CD8-positive, alpha-beta memory T cell (primary cell): Measurements from ENCODE around the gene NRDE2. TPM values are rescaled to one million over a fixed set of nuclear protein-coding genes. Genes with fewer than 3 reads are reported as not detected.

Source experiments
- CTCF ChIA-PET: fragments of 350-600 bp; sonication (Branson Sonifier 250); formaldehyde crosslinking; loops from one replicate; lab custom pipeline; 2021; ENCODE audit warnings: antibody characterized with exemption; lab: Charles Lee
- POLR2A ChIA-PET: fragments of 350-600 bp; sonication (Branson Sonifier 250); formaldehyde crosslinking; loops from one replicate; lab custom pipeline; 2021; ENCODE audit warnings: antibody characterized with exemption; lab: Charles Lee
- DNase-seq, 5 donors: peaks; one replicate each; pipeline versions ENCODE4 v3.0.0 to v3.0.0-alpha.2; 2020 to 2022; ENCODE audit warnings: mixed read lengths in 1 of 5
- H3K27ac ChIP-seq: one replicate; pipeline ENCODE4 v1.7.0; 2013; ENCODE audit warnings: low read depth, mild to moderate bottlenecking, low read length, moderate library complexity
- H3K27me3 ChIP-seq: 2 replicates; pipeline ENCODE4 v1.7.0; 2013; ENCODE audit warnings: low read length, mild to moderate bottlenecking; ENCODE audit not compliant: insufficient read depth, poor library complexity, severe bottlenecking
- H3K36me3 ChIP-seq: 2 replicates; pipeline ENCODE4 v1.7.0; 2013; ENCODE audit warnings: mild to moderate bottlenecking, low read length, moderate library complexity; ENCODE audit not compliant: insufficient read depth
- H3K4me1 ChIP-seq: 2 replicates; pipeline ENCODE4 v1.7.0; 2013; ENCODE audit warnings: mild to moderate bottlenecking, low read length, moderate library complexity; ENCODE audit not compliant: insufficient read depth
- H3K4me3 ChIP-seq: 2 replicates; pipeline ENCODE4 v1.7.0; 2013; ENCODE audit warnings: mild to moderate bottlenecking, low read length
- H3K9me3 ChIP-seq: 2 replicates; pipeline ENCODE4 v1.7.0; 2013; ENCODE audit warnings: mild to moderate bottlenecking, low read length
- H3K27ac Mint-ChIP-seq, 8 donors: one replicate each; pipeline ENCODE4 v1.8.0; 2020 to 2021; ENCODE audit warnings: mixed read lengths in 8 of 8, mild to moderate bottlenecking in 6 of 8, inconsistent platforms in 3 of 8, moderate library complexity in 3 of 8
- H3K27me3 Mint-ChIP-seq, 2 donors: one replicate each; pipeline ENCODE4 v1.8.0; 2020 to 2021; ENCODE audit warnings: mixed read lengths in 2 of 2, mild to moderate bottlenecking in 1 of 2, moderate library complexity in 1 of 2
- H3K36me3 Mint-ChIP-seq, 3 donors: one replicate each; pipeline ENCODE4 v1.8.0; 2020 to 2021; ENCODE audit warnings: mixed read lengths in 3 of 3, inconsistent platforms in 1 of 3, mild to moderate bottlenecking in 1 of 3
- H3K4me1 Mint-ChIP-seq, 3 donors: one replicate each; pipeline ENCODE4 v1.8.0; 2020 to 2021; ENCODE audit warnings: mixed read lengths in 3 of 3, inconsistent platforms in 1 of 3, mild to moderate bottlenecking in 1 of 3
- H3K4me3 Mint-ChIP-seq, 7 donors: one replicate each; pipeline ENCODE4 v1.8.0; 2020 to 2021; ENCODE audit warnings: mixed read lengths in 7 of 7, mild to moderate bottlenecking in 6 of 7, moderate library complexity in 4 of 7, inconsistent platforms in 2 of 7
- H3K9me3 Mint-ChIP-seq, 5 donors: one replicate each; pipeline ENCODE4 v1.8.0; 2020 to 2022; ENCODE audit warnings: mixed read lengths in 5 of 5, mild to moderate bottlenecking in 3 of 5, moderate library complexity in 2 of 5, inconsistent platforms in 1 of 5
- polyA plus RNA-seq: library from polyadenylated mRNA; unstranded; fragments of 300-500 nt; fragmentation: Illumina TruSeq; gene quantifications from one replicate; pipeline ENCODE4 v1.2.3, GENCODE V29; 2021
- total RNA-seq, 2 experiments: library from RNA; stranded (reverse); gene quantifications; one replicate each; pipeline ENCODE4 v1.2.3, GENCODE V29; 2021

The NRDE2 gene
- total and polyA plus RNA-seq, 3 experiments from 2014 or later, result 10.7 to 28.7 (median 25.8) TPM

DNA sequence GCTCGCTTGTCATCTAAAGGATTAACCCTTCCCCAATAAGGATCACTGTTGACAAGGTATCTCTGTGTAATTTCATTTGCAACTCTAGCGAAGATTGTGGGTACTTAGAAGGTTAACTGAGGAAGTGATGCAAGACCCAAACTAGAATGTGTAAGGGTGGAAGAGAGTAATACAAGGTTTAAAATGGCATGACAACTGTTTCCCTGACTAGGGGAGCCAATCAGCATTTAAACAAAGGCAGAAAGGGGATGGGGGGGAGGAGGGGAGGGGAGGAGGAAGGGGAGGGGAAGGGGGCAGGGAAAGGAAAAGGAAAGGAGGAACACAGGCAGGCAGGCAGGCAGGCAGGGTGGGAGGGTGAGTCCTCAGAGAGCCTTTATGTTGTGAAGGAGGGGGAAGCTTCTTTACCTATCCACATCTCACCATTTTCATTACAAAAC is 31.1 kb downstream of the NRDE2 start:
- H3K27ac ChIP-seq, result no peak overlapping the region
- Mint-ChIP-seq H3K4me3 (no peak overlapping the region), H3K36me3 (peaks cover 0 to 87% (median 31%) of the 10 kb centered on the region in 3 donors), H3K27me3 (no peaks in the 10 kb centered on the region), H3K4me1 (peaks cover 10 to 21% (median 17%) of the 10 kb centered on the region in 3 donors), H3K27ac (peak overlapping the region in 5 of 8 donors; percentile 6 to 88 (median 55)), H3K9me3 (no peaks in the 10 kb centered on the region)
- CTCF ChIA-PET, result interaction anchor here (2.1 kb wide), 1 partner anchor 458 kb away, joined by 6 read pairs; no protein-coding TSS in a partner anchor
- H3K9me3 ChIP-seq, result no peaks in the 10 kb centered on the region
- POLR2A ChIA-PET, result no interaction called here
- H3K27me3 ChIP-seq, result no peaks in the 10 kb centered on the region
- DNase-seq, result no peak
- H3K4me3 ChIP-seq, result no peak overlapping the region
- H3K4me1 ChIP-seq, result no peaks in the 10 kb centered on the region
- peaks cover 5% of the 10 kb centered on the region for H3K36me3 ChIP-seq

DNA sequence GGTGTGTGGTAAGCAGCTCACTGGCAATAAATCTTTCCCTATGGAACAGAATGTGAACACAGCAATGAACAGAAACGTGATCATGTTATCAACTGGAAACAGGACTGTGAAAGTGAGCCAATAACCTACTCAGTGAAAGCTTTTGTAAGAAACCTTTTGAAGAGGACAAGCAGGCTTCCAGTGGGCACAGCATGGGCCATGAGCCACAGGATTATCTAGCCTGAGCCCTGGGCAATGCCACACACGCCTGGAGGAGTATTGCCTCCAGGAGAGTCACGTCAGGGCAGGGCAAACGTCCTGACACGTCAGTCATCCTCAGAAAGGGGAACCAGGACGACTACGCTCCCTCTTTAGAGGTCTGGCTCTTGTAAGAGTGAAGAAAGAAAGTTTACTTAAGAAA is 32.3 kb downstream of the NRDE2 start:
- peaks cover 2 to 83% (median 34%) of the 10 kb centered on the region in 3 donors for H3K36me3 Mint-ChIP-seq
- DNase-seq, result no peak
- Histone ChIP-seq H3K9me3 (no peaks in the 10 kb centered on the region), H3K27ac (no peak overlapping the region), H3K27me3 (no peaks in the 10 kb centered on the region), H3K36me3 (peaks cover 6% of the 10 kb centered on the region), H3K4me3 (no peak overlapping the region), H3K4me1 (no peaks in the 10 kb centered on the region)
- CTCF ChIA-PET, result no interaction called here
- no peak overlapping the region for H3K4me3 Mint-ChIP-seq
- POLR2A ChIA-PET, result no interaction called here
- peaks cover 10 to 21% (median 17%) of the 10 kb centered on the region in 3 donors for H3K4me1 Mint-ChIP-seq
- H3K27me3 Mint-ChIP-seq, result no peaks in the 10 kb centered on the region
- H3K9me3 Mint-ChIP-seq, result no peaks in the 10 kb centered on the region
- no peak overlapping the region for H3K27ac Mint-ChIP-seq

DNA sequence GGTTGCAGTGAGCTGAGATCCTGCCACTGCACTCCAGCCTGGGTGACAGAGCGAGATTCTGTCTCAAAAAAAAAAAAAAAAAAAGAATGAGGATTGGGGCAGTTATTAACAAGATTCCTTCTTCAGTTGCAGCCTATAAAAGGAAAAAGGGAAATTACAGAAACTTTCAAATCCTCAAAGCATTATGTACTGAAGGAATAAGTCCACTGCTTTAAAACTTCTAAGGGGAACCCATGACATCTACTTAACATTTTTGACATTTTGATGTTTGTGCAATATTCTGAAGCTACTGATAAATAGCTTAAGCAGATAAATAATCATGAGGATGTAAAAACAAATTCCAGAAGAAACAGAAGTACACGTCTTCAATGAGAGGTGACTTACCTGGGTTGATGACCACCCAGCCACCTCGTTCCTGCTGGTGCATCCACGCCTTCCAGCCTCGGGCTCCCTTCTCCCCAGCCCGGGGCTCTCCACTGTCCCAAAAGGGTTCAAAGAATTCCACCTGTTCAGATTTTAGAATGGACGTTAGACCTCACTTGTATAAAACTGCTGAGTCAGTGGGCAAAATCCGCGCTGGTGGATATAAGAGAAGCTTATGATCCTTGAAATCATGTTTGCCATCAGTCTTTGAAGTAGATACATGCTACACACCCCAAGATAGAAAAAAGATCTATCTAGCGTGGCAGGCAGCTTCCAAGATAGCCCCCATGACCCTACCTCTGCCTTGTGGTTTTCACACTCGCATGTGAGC is 33.7 kb downstream of the NRDE2 start:
- H3K9me3 ChIP-seq, result no peaks in the 10 kb centered on the region
- H3K36me3 Mint-ChIP-seq, result peaks cover 4 to 80% (median 28%) of the 10 kb centered on the region in 3 donors
- ChIA-PET POLR2A (interaction anchor here (0.6 to 0.7 kb wide), 2 partner anchors 13 to 169 kb away, joined by 3 to 7 read pairs; no protein-coding TSS in a partner anchor), CTCF (no interaction called here)
- H3K36me3 ChIP-seq, result peaks cover 9% of the 10 kb centered on the region
- no peak overlapping the region for H3K27ac ChIP-seq
- H3K27me3 ChIP-seq, result no peaks in the 10 kb centered on the region
- H3K4me1 ChIP-seq, result no peaks in the 10 kb centered on the region
- H3K4me1 Mint-ChIP-seq, result peaks cover 10 to 16% (median 16%) of the 10 kb centered on the region in 3 donors
- H3K4me3 ChIP-seq, result no peak overlapping the region
- H3K27ac Mint-ChIP-seq, result no peak overlapping the region
- no peak overlapping the region for H3K4me3 Mint-ChIP-seq
- H3K9me3 Mint-ChIP-seq, result no peaks in the 10 kb centered on the region
- H3K27me3 Mint-ChIP-seq, result no peaks in the 10 kb centered on the region
- DNase-seq, result no peak

DNA sequence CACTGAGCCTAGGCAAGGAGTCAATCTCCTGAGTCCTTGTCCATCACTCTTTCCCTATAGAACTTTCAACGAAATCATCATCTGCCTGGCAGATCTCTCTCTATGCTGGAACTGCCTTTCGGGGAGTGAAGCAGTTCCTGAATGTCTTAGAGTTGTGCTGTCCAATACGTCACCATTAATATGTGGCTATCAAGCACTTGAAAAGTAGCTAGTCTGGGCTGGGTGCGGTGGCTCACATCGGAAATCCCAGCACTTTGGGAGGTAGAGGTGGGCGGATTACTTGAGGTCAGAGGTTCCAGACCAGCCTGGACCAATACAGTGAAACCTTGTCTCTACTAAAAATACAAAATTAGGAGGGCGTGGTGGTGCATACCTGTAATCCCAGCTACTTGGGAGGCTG is 35.1 kb downstream of the NRDE2 start:
- no peak overlapping the region for H3K27ac ChIP-seq
- DNase-seq, result no peak
- no peak overlapping the region for H3K4me3 ChIP-seq
- H3K36me3 Mint-ChIP-seq, result peaks cover 4 to 81% (median 30%) of the 10 kb centered on the region in 3 donors
- ChIA-PET CTCF (no interaction called here), POLR2A (no interaction called here)
- H3K9me3 ChIP-seq, result no peaks in the 10 kb centered on the region
- H3K27me3 ChIP-seq, result no peaks in the 10 kb centered on the region
- peaks cover 10 to 14% (median 10%) of the 10 kb centered on the region in 3 donors for H3K4me1 Mint-ChIP-seq
- H3K36me3 ChIP-seq, result peaks cover 15% of the 10 kb centered on the region
- H3K4me3 Mint-ChIP-seq, result no peak overlapping the region
- no peaks in the 10 kb centered on the region for H3K27me3 Mint-ChIP-seq
- peak overlapping the region in 1 of 8 donors; percentile 42 for H3K27ac Mint-ChIP-seq
- H3K9me3 Mint-ChIP-seq, result no peaks in the 10 kb centered on the region
- no peaks in the 10 kb centered on the region for H3K4me1 ChIP-seq

DNA sequence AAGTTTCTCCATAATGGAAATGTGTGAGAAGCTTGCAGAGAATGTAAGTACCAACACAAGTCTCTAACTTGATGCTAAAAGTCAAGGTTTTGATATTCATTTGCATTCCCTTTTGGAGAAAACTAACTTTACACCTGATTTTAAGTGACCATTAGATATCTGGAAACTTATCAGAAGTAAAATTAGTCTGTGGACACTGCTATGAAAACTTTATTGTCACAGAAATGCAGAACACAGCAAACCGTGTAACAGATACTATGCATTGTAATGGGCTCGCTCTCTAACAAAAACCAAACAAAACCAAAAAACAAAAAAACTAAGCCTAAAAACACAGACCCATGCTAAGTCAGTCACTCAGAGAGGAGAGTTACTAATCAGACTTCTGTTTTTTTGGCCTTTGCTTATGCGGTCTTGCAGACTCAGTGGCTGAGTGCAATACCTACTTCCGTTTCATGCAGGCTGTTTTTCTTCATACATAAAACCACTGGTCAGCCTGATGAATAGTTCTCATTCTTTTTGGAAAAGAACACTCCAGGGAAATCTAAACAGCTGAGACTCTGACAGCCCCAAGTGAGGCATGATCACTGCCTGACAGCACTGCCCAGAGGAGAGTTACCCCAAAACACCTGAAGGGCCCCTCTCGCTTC is 35.7 kb downstream of the NRDE2 start:
- Mint-ChIP-seq H3K27me3 (no peaks in the 10 kb centered on the region), H3K27ac (no peak overlapping the region), H3K4me3 (no peak overlapping the region), H3K36me3 (peaks cover 4 to 83% (median 30%) of the 10 kb centered on the region in 3 donors), H3K4me1 (peaks cover 7% of the 10 kb centered on the region in 3 donors), H3K9me3 (no peaks in the 10 kb centered on the region)
- no peak for DNase-seq
- POLR2A ChIA-PET, result no interaction called here
- no peaks in the 10 kb centered on the region for H3K9me3 ChIP-seq
- peaks cover 19% of the 10 kb centered on the region for H3K36me3 ChIP-seq
- no peaks in the 10 kb centered on the region for H3K4me1 ChIP-seq
- CTCF ChIA-PET, result no interaction called here
- no peaks in the 10 kb centered on the region for H3K27me3 ChIP-seq
- no peak overlapping the region for H3K4me3 ChIP-seq
- no peak overlapping the region for H3K27ac ChIP-seq

DNA sequence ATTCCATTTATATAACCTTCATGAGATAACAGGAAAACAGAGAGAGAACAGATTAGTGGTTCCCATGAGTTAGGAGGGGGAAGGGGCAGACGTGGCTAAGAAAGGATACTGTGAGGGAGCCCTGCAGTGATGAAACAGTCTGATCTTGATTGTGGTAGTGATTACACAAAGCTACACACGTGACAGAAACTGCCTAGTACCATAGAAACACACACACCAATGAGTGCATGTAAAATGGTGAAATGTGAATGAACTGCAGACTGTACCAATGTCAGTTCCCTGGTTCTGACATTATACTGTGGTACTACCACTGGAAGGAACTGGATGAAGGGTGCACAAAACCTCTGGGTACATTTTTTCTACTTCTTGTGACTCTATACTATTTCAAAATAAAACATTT is 36.9 kb downstream of the NRDE2 start:
- POLR2A ChIA-PET, result no interaction called here
- H3K9me3 Mint-ChIP-seq, result no peaks in the 10 kb centered on the region
- H3K27ac Mint-ChIP-seq, result no peak overlapping the region
- CTCF ChIA-PET, result no interaction called here
- Histone ChIP-seq H3K9me3 (no peaks in the 10 kb centered on the region), H3K4me1 (no peaks in the 10 kb centered on the region), H3K27me3 (no peaks in the 10 kb centered on the region), H3K36me3 (peaks cover 29% of the 10 kb centered on the region), H3K27ac (no peak overlapping the region), H3K4me3 (no peak overlapping the region)
- DNase-seq, result no peak
- H3K36me3 Mint-ChIP-seq, result peaks cover 4 to 86% (median 35%) of the 10 kb centered on the region in 3 donors
- H3K4me1 Mint-ChIP-seq, result no peaks in the 10 kb centered on the region
- H3K4me3 Mint-ChIP-seq, result no peak overlapping the region
- no peaks in the 10 kb centered on the region for H3K27me3 Mint-ChIP-seq

DNA sequence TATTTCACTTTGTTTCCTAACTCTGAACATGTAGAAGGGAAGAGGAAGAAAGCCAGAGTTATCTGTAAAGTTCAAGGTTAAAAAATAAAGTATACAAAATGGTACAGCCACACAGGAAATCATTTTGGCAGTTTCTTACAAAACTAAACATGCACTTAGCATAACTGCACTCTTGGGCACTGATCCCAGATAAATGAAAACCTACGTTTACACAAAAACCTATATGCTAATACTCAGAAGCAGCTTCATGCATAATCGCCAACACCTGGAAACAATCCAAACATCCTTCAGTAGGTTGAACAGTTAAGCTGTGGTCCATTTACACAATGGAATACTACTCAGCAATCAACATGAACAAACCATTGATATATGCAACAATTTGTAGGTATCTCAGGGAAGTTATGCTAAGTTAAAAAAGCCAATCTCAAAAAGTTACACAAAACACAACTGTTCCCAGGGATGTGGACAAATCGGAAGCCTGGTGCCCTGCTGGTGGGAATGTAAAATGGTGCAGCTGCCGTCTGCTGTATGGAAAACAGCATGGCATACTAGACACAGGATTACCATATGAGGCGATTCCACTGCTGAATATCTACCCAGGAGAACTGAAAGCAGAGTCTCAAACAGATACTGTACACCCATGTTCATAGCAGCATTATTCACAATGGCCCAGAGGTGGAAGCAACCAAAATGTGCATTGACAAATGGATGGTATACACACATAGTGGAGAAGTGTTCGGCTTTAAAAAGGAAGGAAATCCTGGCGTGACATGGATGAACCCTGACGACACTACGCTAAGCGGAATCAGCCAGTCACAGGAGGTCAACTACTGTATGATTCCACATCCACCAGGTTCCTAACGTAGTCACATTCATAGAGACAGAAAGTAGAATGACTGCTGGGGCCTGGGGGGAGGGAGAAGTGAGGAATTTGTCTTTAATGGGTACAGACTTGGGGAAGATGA is 37.7 kb downstream of the NRDE2 start:
- Histone ChIP-seq H3K27me3 (no peaks in the 10 kb centered on the region), H3K4me3 (no peak overlapping the region), H3K9me3 (no peaks in the 10 kb centered on the region), H3K4me1 (no peaks in the 10 kb centered on the region), H3K36me3 (peaks cover 29% of the 10 kb centered on the region), H3K27ac (no peak overlapping the region)
- no peaks in the 10 kb centered on the region for H3K27me3 Mint-ChIP-seq
- no peaks in the 10 kb centered on the region for H3K4me1 Mint-ChIP-seq
- H3K27ac Mint-ChIP-seq, result peak overlapping the region in 1 of 8 donors; percentile 24
- no peaks in the 10 kb centered on the region for H3K9me3 Mint-ChIP-seq
- DNase-seq, result no peak
- ChIA-PET CTCF (no interaction called here), POLR2A (no interaction called here)
- H3K4me3 Mint-ChIP-seq, result no peak overlapping the region
- peaks cover 4 to 88% (median 33%) of the 10 kb centered on the region in 3 donors for H3K36me3 Mint-ChIP-seq
